ENCODE data around the gene RIPOR1. TPM values are rescaled to one million over a fixed set of nuclear protein-coding genes. Genes with fewer than 3 reads are reported as not detected.

The RIPOR1 gene
- total RNA-seq, 4 donors from 2014 or later: 34.8 to 60.2 (median 46.7) TPM

GRCh38 chr16:67530013-67530939 is 1.6 kb downstream of the RIPOR1 start:
- TF ChIP-seq, protein P1, sequence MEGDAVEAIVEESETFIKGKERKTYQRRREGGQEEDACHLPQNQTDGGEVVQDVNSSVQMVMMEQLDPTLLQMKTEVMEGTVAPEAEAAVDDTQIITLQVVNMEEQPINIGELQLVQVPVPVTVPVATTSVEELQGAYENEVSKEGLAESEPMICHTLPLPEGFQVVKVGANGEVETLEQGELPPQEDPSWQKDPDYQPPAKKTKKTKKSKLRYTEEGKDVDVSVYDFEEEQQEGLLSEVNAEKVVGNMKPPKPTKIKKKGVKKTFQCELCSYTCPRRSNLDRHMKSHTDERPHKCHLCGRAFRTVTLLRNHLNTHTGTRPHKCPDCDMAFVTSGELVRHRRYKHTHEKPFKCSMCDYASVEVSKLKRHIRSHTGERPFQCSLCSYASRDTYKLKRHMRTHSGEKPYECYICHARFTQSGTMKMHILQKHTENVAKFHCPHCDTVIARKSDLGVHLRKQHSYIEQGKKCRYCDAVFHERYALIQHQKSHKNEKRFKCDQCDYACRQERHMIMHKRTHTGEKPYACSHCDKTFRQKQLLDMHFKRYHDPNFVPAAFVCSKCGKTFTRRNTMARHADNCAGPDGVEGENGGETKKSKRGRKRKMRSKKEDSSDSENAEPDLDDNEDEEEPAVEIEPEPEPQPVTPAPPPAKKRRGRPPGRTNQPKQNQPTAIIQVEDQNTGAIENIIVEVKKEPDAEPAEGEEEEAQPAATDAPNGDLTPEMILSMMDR (IDR thresholded peaks at IDR 0.05; ENCODE audit: low read depth): no peak

DNA sequence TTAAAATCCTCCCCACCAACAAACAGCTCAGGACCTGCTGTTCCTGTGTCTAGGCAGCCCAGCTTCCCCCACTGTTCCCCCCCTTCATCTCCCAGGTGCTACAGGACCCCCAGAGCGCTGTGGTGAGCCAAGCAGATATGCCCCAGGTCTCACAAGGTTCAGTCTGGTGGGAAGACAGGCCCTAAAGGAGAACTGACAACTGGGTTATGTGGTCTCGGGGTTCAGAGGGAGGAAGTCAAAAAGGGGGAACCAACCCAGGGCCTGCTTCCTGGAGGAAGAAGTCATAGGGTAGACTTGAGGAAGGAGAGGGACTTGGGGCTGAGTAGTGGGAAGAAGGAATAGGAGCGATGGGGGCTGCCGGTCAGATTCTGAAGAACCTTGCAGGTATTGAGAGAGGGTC is 2.6 kb downstream of the RIPOR1 start:
- TF ChIP-seq, protein P1 (IDR thresholded peaks at IDR 0.05; ENCODE audit: low read depth): no peak

DNA sequence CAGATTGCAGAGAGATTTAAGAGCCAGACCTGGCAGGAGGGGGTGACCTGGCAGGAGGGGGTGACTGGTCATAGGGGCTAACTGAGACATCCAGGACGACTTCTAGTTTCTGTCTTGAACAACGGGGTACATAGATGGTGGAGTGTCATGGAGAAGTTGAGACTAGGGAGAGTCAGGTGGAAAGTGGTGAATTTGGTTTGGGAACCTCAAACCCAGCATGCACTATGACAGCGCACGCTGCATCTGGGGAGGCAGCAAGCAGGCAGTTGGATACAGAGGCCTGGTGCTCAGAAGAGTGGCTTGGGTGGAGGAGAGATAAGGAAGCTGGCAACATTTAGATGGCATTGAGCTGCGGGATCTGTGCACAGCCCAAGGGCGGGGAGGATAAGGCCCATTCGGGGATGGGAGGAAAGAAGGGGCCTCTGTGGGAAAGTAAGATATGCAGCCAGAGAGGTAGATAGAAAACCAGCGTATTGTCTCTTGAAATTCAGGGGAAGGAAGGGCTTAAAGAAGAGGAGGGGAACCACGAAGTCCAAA is 4.5 kb downstream of the RIPOR1 start:
- TF ChIP-seq, protein P1 (IDR thresholded peaks at IDR 0.05; ENCODE audit: low read depth): no peak

DNA sequence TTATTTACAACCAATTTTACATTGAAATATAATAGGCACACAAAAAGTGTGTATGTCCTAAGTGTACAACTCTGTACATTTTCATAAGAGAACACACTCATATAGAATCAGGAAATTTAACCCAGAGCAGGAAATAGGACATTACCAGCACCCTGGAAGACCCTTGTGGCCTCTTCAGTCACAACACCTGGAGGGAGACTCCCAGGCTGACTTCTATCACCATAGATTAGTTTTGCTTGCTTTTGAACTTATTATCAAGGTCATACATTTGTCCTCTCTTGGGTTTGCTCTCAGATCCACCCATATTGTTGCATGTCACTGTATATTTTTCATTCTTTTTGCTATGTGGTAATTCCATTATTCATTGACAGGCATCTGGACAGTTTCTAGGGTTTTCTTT is 5.8 kb downstream of the RIPOR1 start:
- TF ChIP-seq, protein P1 (IDR thresholded peaks at IDR 0.05; ENCODE audit: low read depth): no peak

GRCh38 chr16:67535201-67535600 is 6.6 kb downstream of the RIPOR1 start:
- TF ChIP-seq, protein P1 (IDR thresholded peaks at IDR 0.05; ENCODE audit: low read depth): no peak

DNA sequence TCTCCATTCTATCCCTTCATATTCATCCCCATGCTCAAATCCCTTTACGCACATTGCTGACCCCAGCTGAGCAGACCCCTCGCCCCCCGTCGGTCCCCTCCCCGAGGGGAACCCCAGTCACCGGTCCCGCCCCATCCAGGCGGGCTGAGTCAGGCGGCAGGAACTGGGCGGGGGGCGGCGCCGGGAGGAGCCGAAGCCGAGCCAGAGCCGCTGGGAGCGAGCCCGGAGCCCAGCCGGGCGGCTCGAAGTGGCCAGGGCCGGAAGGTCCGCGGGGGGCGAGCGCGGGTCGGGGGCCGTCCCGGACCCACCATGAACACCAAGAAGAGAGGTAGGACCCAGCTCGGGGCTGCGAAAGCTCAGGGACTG is 8.6 kb downstream of the RIPOR1 start:
- TF ChIP-seq, protein P1 (IDR thresholded peaks at IDR 0.05; ENCODE audit: low read depth): no peak

Measured in subcutaneous adipose tissue (tissue), 4 donors.